ENCODE data around the gene ZNF148.

ZNF148 gene

DNA sequence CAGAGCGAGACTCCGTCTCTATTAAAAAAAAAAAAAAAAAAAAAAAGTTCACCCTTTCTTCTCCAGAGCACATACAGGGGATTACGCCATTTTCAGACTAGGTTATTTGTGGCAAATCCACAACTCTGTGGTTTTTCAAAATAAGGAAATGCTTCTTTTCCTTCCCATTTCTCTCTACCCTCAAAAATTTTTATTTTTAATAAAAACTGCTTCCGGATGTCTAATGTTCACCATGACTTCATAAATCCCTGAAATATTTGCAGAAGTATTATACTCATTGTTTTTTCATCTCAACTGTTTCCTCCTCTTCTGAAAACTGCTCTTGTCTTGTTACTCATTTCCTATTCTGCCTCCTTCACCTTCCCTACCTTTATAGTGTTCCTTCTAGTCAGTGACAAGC, 117.6 kb downstream of the ZNF148 start:
- no peak overlapping the region for H3K4me3 ChIP-seq (ENCODE audit: low read depth, low read length)
- DNase-seq (ENCODE audit: low read depth, low spot score), result no peak
- POLR2A ChIA-PET, result no interaction called here
- TF ChIP-seq, protein P1, sequence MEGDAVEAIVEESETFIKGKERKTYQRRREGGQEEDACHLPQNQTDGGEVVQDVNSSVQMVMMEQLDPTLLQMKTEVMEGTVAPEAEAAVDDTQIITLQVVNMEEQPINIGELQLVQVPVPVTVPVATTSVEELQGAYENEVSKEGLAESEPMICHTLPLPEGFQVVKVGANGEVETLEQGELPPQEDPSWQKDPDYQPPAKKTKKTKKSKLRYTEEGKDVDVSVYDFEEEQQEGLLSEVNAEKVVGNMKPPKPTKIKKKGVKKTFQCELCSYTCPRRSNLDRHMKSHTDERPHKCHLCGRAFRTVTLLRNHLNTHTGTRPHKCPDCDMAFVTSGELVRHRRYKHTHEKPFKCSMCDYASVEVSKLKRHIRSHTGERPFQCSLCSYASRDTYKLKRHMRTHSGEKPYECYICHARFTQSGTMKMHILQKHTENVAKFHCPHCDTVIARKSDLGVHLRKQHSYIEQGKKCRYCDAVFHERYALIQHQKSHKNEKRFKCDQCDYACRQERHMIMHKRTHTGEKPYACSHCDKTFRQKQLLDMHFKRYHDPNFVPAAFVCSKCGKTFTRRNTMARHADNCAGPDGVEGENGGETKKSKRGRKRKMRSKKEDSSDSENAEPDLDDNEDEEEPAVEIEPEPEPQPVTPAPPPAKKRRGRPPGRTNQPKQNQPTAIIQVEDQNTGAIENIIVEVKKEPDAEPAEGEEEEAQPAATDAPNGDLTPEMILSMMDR (IDR thresholded peaks at IDR 0.05; ENCODE audit: insufficient read depth, low read length, missing control alignments), result no peak
- CTCF ChIA-PET, result no interaction called here

DNA sequence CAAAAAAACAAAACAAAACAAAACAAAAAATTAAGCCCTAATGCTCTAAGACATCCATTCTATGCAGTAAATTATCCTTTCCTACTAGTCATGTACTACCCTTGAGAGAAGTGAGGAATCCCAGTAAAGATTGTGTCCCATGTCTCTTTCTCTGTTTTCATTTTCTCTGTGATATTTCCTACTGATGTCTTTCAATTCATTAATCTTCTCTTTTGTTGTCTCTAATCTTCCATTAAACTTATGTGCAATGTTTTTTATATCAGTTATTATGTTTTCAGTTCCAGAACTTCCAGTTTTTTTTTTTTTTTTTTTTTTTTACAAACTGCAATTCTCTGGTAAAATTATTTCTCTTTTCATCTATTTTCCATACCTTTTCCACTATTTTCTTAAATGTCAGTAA, 118.5 kb downstream of the ZNF148 start:
- ChIA-PET POLR2A (no interaction called here), CTCF (no interaction called here)
- DNase-seq (ENCODE audit: low read depth, low spot score), result no peak
- TF ChIP-seq, protein P1 (IDR thresholded peaks at IDR 0.05; ENCODE audit: insufficient read depth, low read length, missing control alignments), result no peak
- no peak overlapping the region for H3K4me3 ChIP-seq (ENCODE audit: low read depth, low read length)

DNA sequence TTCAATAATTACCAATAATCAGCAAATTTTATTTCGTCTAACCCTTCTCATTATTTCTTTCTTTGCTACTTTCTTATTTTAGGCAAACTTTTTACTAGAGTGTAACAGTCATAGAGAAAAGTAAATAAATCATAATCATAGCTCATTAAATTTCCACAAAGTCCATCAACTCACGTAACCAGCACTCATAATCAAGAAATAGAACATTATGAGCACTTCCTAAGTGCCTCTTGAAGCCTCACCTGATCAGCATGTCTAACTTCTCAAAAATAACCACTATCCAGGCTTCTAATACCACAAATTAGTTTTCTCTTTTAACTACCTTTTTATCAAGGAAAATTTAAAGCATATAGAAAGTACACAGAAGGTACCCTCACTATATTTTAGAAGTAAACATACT, 124.2 kb downstream of the ZNF148 start:
- ChIA-PET CTCF (no interaction called here), POLR2A (no interaction called here)
- TF ChIP-seq, protein P1 (IDR thresholded peaks at IDR 0.05; ENCODE audit: insufficient read depth, low read length, missing control alignments), result no peak
- no peak overlapping the region for H3K4me3 ChIP-seq (ENCODE audit: low read depth, low read length)
- DNase-seq (ENCODE audit: low read depth, low spot score), result no peak

DNA sequence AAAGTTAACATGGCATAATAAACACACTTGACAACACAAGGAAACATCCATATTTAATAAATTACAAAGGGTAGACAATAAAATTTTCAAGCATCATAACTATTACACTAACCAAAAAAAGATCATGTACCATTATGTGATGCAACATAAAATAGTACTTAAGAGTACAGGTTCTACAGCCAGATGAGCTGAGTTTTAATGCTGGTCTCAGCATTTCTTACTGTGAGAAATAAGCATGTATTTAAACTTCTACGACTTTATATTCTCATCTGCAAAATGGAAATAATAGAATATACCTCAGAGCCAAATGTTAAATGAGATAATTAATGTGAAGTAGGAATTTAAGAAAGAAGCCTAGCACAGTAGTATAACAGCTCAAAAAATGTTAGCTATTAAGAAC, 128.9 kb downstream of the ZNF148 start:
- POLR2A ChIA-PET, result interaction anchor here (0.7 kb wide), 1 partner anchor 129 kb away, joined by 3 read pairs; no protein-coding TSS in a partner anchor
- DNase-seq (ENCODE audit: low read depth, low spot score), result no peak
- H3K4me3 ChIP-seq (ENCODE audit: low read depth, low read length), result no peak overlapping the region
- CTCF ChIA-PET, result no interaction called here
- TF ChIP-seq, protein P1 (IDR thresholded peaks at IDR 0.05; ENCODE audit: insufficient read depth, low read length, missing control alignments), result no peak

DNA sequence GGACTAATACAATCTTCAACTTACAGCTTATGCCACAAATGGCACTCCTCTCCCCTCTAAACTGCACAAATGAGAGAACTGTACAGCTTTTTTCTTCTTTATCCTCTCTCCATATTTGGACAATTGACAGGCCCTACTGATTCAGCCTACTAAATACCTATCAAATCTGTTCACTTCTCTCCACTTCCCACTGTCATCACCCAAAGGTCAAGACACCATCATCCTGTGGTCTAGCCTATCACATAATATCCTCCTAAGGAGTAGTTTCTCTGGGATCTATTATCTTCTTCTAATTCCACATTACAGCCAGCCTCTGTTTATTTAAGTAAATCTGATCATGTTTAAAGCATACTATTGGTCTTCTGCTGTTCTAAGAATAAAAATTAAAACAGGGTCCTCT, 129.6 kb downstream of the ZNF148 start:
- CTCF ChIA-PET, result no interaction called here
- no peak overlapping the region for H3K4me3 ChIP-seq (ENCODE audit: low read depth, low read length)
- POLR2A ChIA-PET, result interaction anchor here (0.7 kb wide), 1 partner anchor 128 kb away, joined by 3 read pairs; no protein-coding TSS in a partner anchor
- TF ChIP-seq, protein P1 (IDR thresholded peaks at IDR 0.05; ENCODE audit: insufficient read depth, low read length, missing control alignments), result no peak
- no peak for DNase-seq (ENCODE audit: low read depth, low spot score)

DNA sequence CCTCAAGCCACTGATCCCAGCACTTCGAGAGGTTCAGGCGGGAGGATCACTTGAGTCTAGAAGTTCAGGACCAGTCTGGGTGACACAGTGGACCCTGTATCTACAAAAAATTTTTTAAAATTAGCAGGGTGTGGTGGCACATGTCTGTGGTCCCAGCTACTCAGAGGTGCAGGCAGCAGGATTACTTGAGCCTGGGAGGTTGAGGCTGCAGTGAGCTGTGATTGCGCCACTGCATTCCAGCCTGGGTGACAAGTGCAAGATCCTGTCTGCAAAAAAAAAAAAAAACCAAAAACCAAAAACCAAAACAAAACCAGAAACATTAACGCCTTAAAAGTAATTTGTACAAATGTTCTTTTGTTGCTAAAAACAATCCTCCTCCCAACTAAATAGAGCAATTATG, 134.6 kb downstream of the ZNF148 start:
- no peak for DNase-seq (ENCODE audit: low read depth, low spot score)
- TF ChIP-seq, protein P1 (IDR thresholded peaks at IDR 0.05; ENCODE audit: insufficient read depth, low read length, missing control alignments), result no peak
- no peak overlapping the region for H3K4me3 ChIP-seq (ENCODE audit: low read depth, low read length)
- POLR2A ChIA-PET, result no interaction called here
- CTCF ChIA-PET, result no interaction called here
